ENCODE measurements around the gene TMEM119. TPM values are rescaled to one million over a fixed set of nuclear protein-coding genes. Genes with fewer than 3 reads are reported as not detected.

TMEM119 gene
- total and polyA plus RNA-seq, 2 of the 8 experiments (the other 6 are each of a cell fraction or from before 2014, with no cell fraction given) = 0.35 to 0.61 TPM

DNA sequence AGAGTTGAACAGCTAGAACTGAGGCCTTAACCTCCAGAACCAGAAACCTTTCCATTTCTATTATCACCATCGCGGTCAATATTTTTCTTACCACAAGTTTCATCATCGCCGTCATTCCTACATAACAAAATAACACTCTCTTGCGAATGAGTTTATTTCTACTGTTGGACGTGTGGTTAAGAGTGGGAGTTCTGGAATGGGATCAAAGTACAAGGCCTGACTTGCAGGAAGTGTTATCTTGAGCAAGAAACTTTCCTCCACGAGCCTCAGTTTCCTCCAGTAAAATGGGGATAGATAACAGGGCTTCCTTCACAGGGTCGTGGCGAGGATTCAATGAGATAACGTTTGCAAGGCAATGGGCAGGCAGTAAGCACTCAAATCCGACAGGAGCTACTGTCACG is 37.6 kb downstream of the TMEM119 start:
- ChIA-PET POLR2A (ENCODE audit: partially characterized antibody) (interaction anchor here (0.5 to 4.3 kb wide), 18 partner anchors 9 to 654 kb away, joined by 3 to 40 read pairs (median 6); partner anchors contain the start of gene FICD), CTCF (ENCODE audit: partially characterized antibody) (interaction anchor here (1.1 to 24.3 kb wide), 4 partner anchors 10 to 104 kb away, joined by 3 to 523 read pairs (median 4); no protein-coding TSS in a partner anchor)
- Histone ChIP-seq H3K4me3 (ENCODE audit: extremely low read depth in 1 of 4, insufficient read depth in 2 of 4, low read depth in 3 of 4, low read length in 4 of 4) (peak overlapping the region; percentile 84 to 100 (median 94)), H2BK15ac (ENCODE audit: low read length) (no peak overlapping the region), H4K91ac (replicated peaks; ENCODE audit: insufficient read length, low read length) (no peak overlapping the region), H2BK5ac (ENCODE audit: low read depth, low read length) (peak overlapping the region; percentile 100; the same call in 1 of the 2 replicates), H3K18ac (ENCODE audit: extremely low read depth, low read length) (no peak overlapping the region), H2AFZ (ENCODE audit: low read length) (no peak overlapping the region), H3K9ac (replicated peaks in 1 of 4; ENCODE audit: extremely low read depth in 1 of 4, low read depth in 3 of 4, low read length in 3 of 4) (peak overlapping the region; percentile 88 to 100 (median 100)), H4K8ac (ENCODE audit: extremely low read depth, insufficient read depth, low read length) (peak overlapping the region; percentile 99; the same call in 1 of the 2 replicates), H3K4ac (replicated peaks; ENCODE audit: insufficient read length, low read depth, low read length) (no peak overlapping the region), H2AK5ac (ENCODE audit: low read depth, low read length) (peak overlapping the region; percentile 99; the same call in 1 of the 2 replicates), H3K27me3 (replicated peaks in 1 of 4; ENCODE audit: control insufficient read depth in 3 of 4, extremely low read depth in 1 of 4, insufficient read depth in 3 of 4, low read length in 3 of 4) (no peaks in the 10 kb centered on the region), H3K36me3 (ENCODE audit: control insufficient read depth in 2 of 4, insufficient read depth in 4 of 4, low read length in 3 of 4) (peaks cover 10 to 34% (median 12%) of the 10 kb centered on the region in 4 experiments), H3K79me1 (ENCODE audit: low read depth, low read length) (peaks cover 2% of the 10 kb centered on the region; the same call in 1 of the 2 replicates), H4K5ac (ENCODE audit: insufficient read length, low read depth, low read length) (no peak overlapping the region), H3K14ac (ENCODE audit: insufficient read length) (no peak overlapping the region), H3K56ac (replicated peaks; ENCODE audit: insufficient read length, low read depth, low read length) (no peak overlapping the region), H3K23ac (ENCODE audit: insufficient read length) (no peak overlapping the region), H4K20me1 (replicated peaks in 1 of 2; ENCODE audit: control insufficient read depth in 1 of 2, insufficient read depth in 2 of 2, low read length in 2 of 2) (peaks cover 13 to 20% of the 10 kb centered on the region in 2 experiments), H3K4me2 (ENCODE audit: insufficient read depth in 1 of 2, low read depth in 2 of 2, low read length in 2 of 2) (peak overlapping the region; percentile 94 to 99), H2BK20ac (ENCODE audit: low read length) (no peak overlapping the region), H3K23me2 (ENCODE audit: low read depth, low read length) (peaks cover 20% of the 10 kb centered on the region), H3K9me3 (ENCODE audit: insufficient read depth in 2 of 2, low read depth in 1 of 2, low read length in 1 of 2) (no peaks in the 10 kb centered on the region), H2BK120ac (replicated peaks; ENCODE audit: low read depth, low read length) (no peak overlapping the region), H2BK12ac (ENCODE audit: low read depth, low read length) (peak overlapping the region; percentile 29; the same call in 1 of the 2 replicates), H3K79me2 (ENCODE audit: control insufficient read depth in 1 of 2, insufficient read depth in 2 of 2, low read length in 2 of 2) (peaks cover 44 to 69% of the 10 kb centered on the region in 2 experiments), H3K4me1 (replicated peaks in 1 of 4; ENCODE audit: control insufficient read depth in 3 of 4, insufficient read depth in 4 of 4, low read length in 3 of 4) (peaks cover 0 to 4% (median 0%) of the 10 kb centered on the region in 4 experiments; a peak in 1 of 7 replicates), H3K27ac (ENCODE audit: low read depth, low read length) (peak overlapping the region; percentile 99; the same call in 1 of the 2 replicates)
- WGBS, 2 experiments (ENCODE audit: extremely low coverage in 1 of 2, insufficient coverage in 1 of 2, insufficient read length in 1 of 2, insufficient replicate concordance in 2 of 2, low coverage in 1 of 2, low lambda C conversion rate in 2 of 2, missing lambda C conversion rate in 1 of 2) = 7% methylated on average over 12 of the region's 12 CpGs; no CpG with 5 or more reads in 1 of the 2 experiments
- DNase-seq (ENCODE audit: low read depth in 1 of 2, low spot score in 2 of 2) (no peak), FAIRE-seq (no peak)
- TF ChIP-seq RBBP5 (IDR thresholded peaks at IDR 0.05; ENCODE audit: borderline replicate concordance, low read depth, low read length) = no peak
- TF ChIP-seq CBX5 (IDR thresholded peaks at IDR 0.05; ENCODE audit: low read depth, low read length) = no peak
- no peak for TF ChIP-seq TEAD4 (IDR thresholded peaks at IDR 0.05; ENCODE audit: low read depth, low read length)
